Karpas-422 (cell line): ENCODE data around the gene CAPZA2. TPM values are rescaled to one million over a fixed set of nuclear protein-coding genes. Genes with fewer than 3 reads are reported as not detected.

Experiments
- DNase-seq: peaks from one replicate; pipeline ENCODE4 v3.0.0-alpha.2; 2015
- H2AFZ ChIP-seq: fragments of 200-600 bp; sonication (generic); 2 replicates; pipeline ENCODE4 v1.6.1; 2014; ENCODE audit warnings: antibody characterized with exemption, low read length, mixed read lengths
- H3K27ac ChIP-seq: fragments of 200-600 bp; sonication (generic); 2 replicates; pipeline ENCODE4 v1.5.1; 2014; ENCODE audit warnings: mild to moderate bottlenecking, low read length, moderate library complexity
- H3K27me3 ChIP-seq: fragments of 200-600 bp; sonication (generic); 2 replicates; pipeline ENCODE4 v1.6.1; 2014; ENCODE audit warnings: low read length, mixed read lengths
- H3K36me3 ChIP-seq: fragments of 200-600 bp; sonication (generic); 2 replicates; pipeline ENCODE4 v1.6.1; 2014; ENCODE audit warnings: low read length, mixed read lengths; ENCODE audit not compliant: insufficient read depth
- H3K4me1 ChIP-seq: fragments of 200-600 bp; sonication (generic); 2 replicates; pipeline ENCODE4 v1.6.1; 2014; ENCODE audit warnings: mild to moderate bottlenecking, low read length, mixed read lengths
- H3K4me2 ChIP-seq: fragments of 200-600 bp; sonication (generic); 2 replicates; pipeline ENCODE4 v1.6.1; 2014; ENCODE audit warnings: low read length, low read depth, mild to moderate bottlenecking; ENCODE audit not compliant: poor library complexity, severe bottlenecking
- H3K4me3 ChIP-seq: fragments of 200-600 bp; sonication (generic); 2 replicates; pipeline ENCODE4 v1.5.1; 2014; ENCODE audit warnings: mild to moderate bottlenecking, antibody characterized with exemption, low read length, mixed read lengths
- H3K79me2 ChIP-seq: fragments of 200-600 bp; sonication (generic); 2 replicates; pipeline ENCODE4 v1.6.1; 2014; ENCODE audit warnings: mild to moderate bottlenecking, low read length, mixed read lengths
- H3K9ac ChIP-seq: fragments of 200-600 bp; sonication (generic); 2 replicates; pipeline ENCODE4 v1.6.0; 2014; ENCODE audit warnings: low read length
- H3K9me2 ChIP-seq: fragments of 200-600 bp; sonication (generic), shearing (Covaris generic); replicated peaks from 2 replicates; pipeline ENCODE4 v1.6.0; 2014; ENCODE audit warnings: mild to moderate bottlenecking, low read length, moderate library complexity; ENCODE audit not compliant: insufficient read depth
- H3K9me3 ChIP-seq: fragments of 300-700, 200-600 bp; sonication (generic); 2 replicates; pipeline ENCODE4 v1.6.1; 2014; ENCODE audit warnings: low read length, mixed read lengths
- H4K20me1 ChIP-seq: fragments of 200-600 bp; sonication (generic); 2 replicates; pipeline ENCODE4 v1.6.1; 2014; ENCODE audit warnings: mild to moderate bottlenecking, antibody characterized with exemption, low read length, low read depth; ENCODE audit not compliant: insufficient read depth
- total RNA-seq: library from RNA; depleted of rRNA; stranded (reverse); fragments of >200 nt; shearing (Covaris generic); gene quantifications from 2 replicates; pipeline ENCODE4 v1.2.3, GENCODE V29; 2014; ENCODE audit warnings: low replicate concordance

The CAPZA2 gene
- total RNA-seq, 1 experiment from 2014 or later: 102 TPM

DNA sequence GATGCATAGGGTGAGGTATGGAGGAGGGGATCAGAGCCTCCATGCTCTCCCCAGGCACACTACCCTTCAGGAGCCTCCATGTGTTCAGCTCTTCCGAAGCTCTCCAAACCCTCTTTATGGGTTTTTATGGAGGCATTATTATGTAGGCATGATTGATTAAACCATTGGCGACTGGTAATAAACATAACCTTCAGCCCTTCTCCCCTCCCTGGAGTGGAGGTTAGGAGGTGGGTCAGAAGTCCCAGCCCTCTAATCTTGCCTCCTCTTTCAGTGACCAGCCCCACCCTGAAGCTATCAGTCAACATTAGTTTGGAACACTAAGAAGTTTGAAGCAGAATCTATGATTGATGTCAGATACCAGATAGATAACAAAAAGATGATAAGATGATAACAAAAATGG, 23.3 kb downstream of the CAPZA2 start:
- no peak overlapping the region for H3K9ac ChIP-seq
- H3K9me2 ChIP-seq: no peaks in the 10 kb centered on the region
- no peak overlapping the region for H3K4me3 ChIP-seq
- H3K9me3 ChIP-seq: peaks cover 10% of the 10 kb centered on the region
- no peak overlapping the region for H3K27ac ChIP-seq
- H3K36me3 ChIP-seq: peaks cover 42% of the 10 kb centered on the region
- H3K4me1 ChIP-seq: peaks cover 9% of the 10 kb centered on the region; the same call in 1 of the 2 replicates
- peaks cover 94% of the 10 kb centered on the region for H3K79me2 ChIP-seq
- H3K4me2 ChIP-seq: no peak overlapping the region
- H2AFZ ChIP-seq: no peak overlapping the region
- peaks cover 5% of the 10 kb centered on the region; the same call in 1 of the 2 replicates for H4K20me1 ChIP-seq
- no peak for DNase-seq
- H3K27me3 ChIP-seq: no peaks in the 10 kb centered on the region

DNA sequence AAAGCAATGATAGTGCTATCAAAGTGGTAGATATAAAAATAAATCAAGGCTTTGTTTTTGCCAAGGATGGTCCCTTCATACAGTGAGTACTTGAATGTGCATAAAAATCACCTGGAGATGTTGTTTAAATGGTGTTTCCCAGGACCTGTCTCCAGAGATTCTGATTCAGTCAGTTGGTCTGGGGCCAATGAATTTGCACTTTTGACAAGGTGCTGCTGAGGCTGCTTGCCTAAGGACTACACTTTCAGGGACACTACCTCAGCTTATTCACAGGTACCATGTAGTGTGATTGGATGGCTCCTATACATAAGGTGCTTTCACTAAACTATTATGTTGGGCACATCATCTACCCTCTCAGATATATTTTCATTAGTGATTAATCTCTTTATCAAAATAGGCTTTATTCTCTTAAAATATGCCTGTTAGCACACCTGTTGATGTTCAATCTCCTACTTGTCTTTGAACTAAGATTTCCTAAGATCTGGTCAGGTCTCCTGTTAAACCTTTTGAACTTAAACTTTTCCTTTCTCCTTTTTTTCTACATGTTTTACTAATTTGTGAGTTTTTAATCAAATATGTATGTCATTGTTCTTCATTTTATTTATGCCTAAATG, 24.3 kb downstream of the CAPZA2 start:
- H3K9ac ChIP-seq: no peak overlapping the region
- H4K20me1 ChIP-seq: peaks cover 5% of the 10 kb centered on the region; the same call in 1 of the 2 replicates
- H3K27me3 ChIP-seq: no peaks in the 10 kb centered on the region
- no peak for DNase-seq
- peaks cover 42% of the 10 kb centered on the region for H3K36me3 ChIP-seq
- peaks cover 10% of the 10 kb centered on the region for H3K9me3 ChIP-seq
- no peak overlapping the region for H2AFZ ChIP-seq
- H3K9me2 ChIP-seq: no peaks in the 10 kb centered on the region
- peaks cover 95% of the 10 kb centered on the region for H3K79me2 ChIP-seq
- no peak overlapping the region for H3K4me2 ChIP-seq
- no peak overlapping the region for H3K4me3 ChIP-seq
- H3K4me1 ChIP-seq: peaks cover 9% of the 10 kb centered on the region; the same call in 1 of the 2 replicates
- H3K27ac ChIP-seq: no peak overlapping the region

DNA sequence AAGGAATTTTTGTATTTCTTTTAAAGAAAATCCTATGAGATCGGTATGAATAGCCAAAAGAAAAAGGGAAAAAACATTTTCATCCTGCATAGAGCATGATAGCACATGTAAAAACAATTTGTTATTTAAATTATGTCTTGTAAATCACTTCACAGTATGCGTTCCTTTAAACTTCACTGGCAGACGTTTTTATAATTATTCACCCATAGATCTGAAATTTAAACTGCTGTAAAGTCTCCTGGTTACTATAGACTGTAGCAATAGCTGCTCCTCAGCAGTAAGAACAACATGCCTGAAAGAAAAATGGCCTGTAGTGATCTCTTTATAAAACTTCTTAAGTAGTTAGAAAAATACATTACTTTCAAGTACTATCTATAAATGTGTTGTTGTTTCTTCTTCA, 26.5 kb downstream of the CAPZA2 start:
- Histone ChIP-seq H3K36me3 (peaks cover 49% of the 10 kb centered on the region), H3K27me3 (no peaks in the 10 kb centered on the region), H3K4me1 (peaks cover 9% of the 10 kb centered on the region; the same call in 1 of the 2 replicates), H2AFZ (no peak overlapping the region), H3K79me2 (peaks cover 93% of the 10 kb centered on the region), H4K20me1 (peaks cover 5% of the 10 kb centered on the region; the same call in 1 of the 2 replicates), H3K27ac (no peak overlapping the region), H3K9me3 (peaks cover 4% of the 10 kb centered on the region), H3K4me2 (no peak overlapping the region), H3K4me3 (no peak overlapping the region), H3K9ac (no peak overlapping the region), H3K9me2 (no peaks in the 10 kb centered on the region)
- DNase-seq: no peak

DNA sequence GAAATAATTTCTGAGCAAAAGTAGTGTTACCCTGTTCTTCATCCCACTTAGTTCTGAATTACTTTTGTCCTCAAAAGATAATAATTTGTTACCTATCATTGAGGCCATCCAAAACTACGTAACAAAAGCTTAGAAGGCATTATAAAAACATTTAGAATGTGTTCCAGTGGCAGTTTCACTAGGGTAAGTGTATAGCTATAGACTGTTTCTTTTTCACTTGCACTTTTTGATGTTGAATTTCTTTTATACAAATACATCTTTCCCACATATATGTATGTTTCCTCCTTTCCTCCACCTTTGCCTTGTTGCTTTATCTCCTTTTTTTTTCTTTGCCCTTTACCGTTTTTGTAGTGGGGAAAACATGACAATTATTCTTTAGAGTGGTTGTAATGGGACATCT, 33.5 kb downstream of the CAPZA2 start:
- peaks cover 53% of the 10 kb centered on the region for H3K36me3 ChIP-seq
- H3K9me3 ChIP-seq: no peaks in the 10 kb centered on the region
- no peaks in the 10 kb centered on the region for H3K27me3 ChIP-seq
- no peak for DNase-seq
- no peaks in the 10 kb centered on the region for H3K4me1 ChIP-seq
- no peak overlapping the region for H3K4me2 ChIP-seq
- H4K20me1 ChIP-seq: no peaks in the 10 kb centered on the region
- peaks cover 83% of the 10 kb centered on the region for H3K79me2 ChIP-seq
- no peak overlapping the region for H3K4me3 ChIP-seq
- no peaks in the 10 kb centered on the region for H3K9me2 ChIP-seq
- no peak overlapping the region for H3K9ac ChIP-seq
- H3K27ac ChIP-seq: no peak overlapping the region
- H2AFZ ChIP-seq: no peak overlapping the region

DNA sequence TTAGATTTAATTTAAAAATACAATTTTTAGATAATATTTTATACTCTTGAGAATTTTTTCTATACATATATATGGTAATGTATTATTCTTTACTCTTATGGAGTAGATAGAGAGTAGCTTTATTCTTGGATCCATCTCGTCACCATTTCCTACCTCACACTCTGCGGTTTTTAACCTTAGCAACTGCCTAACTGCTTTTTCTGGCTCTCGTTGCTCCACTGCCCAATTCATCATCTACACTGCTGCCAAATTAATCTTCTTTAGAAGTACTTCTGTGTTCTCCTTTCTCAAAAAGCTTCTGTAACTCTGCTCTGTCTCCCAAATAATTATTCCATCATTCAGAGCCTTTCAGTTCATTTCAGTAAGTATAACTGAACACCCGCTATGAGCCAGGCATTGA, 35.3 kb downstream of the CAPZA2 start:
- no peaks in the 10 kb centered on the region for H4K20me1 ChIP-seq
- H3K36me3 ChIP-seq: peaks cover 54% of the 10 kb centered on the region
- H3K9me3 ChIP-seq: no peaks in the 10 kb centered on the region
- H3K4me3 ChIP-seq: no peak overlapping the region
- no peak overlapping the region for H2AFZ ChIP-seq
- H3K27ac ChIP-seq: no peak overlapping the region
- H3K9me2 ChIP-seq: no peaks in the 10 kb centered on the region
- H3K27me3 ChIP-seq: no peaks in the 10 kb centered on the region
- H3K79me2 ChIP-seq: peaks cover 80% of the 10 kb centered on the region
- H3K9ac ChIP-seq: no peak overlapping the region
- no peaks in the 10 kb centered on the region for H3K4me1 ChIP-seq
- H3K4me2 ChIP-seq: no peak overlapping the region
- no peak for DNase-seq

DNA sequence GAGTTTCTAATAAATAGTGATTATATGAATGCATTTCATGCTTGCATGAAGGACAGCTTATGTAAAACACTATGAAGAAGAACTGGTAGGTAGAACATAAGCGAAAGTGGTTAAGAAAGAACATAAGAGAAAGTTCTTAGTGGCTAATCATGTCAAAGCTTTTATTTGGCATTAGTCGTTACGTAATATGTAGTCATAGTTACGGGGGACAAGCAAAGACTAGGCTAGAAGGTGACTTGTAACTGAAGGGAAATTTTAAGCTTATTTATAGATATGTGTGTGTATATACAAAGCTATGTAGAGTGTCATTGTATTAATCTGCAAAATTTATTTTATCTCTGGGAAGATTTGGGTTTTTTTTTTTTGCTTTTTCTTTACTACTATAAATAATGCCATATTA, 36.9 kb downstream of the CAPZA2 start:
- Histone ChIP-seq H3K79me2 (peaks cover 79% of the 10 kb centered on the region), H3K9me3 (no peaks in the 10 kb centered on the region), H3K9me2 (no peaks in the 10 kb centered on the region), H3K27me3 (no peaks in the 10 kb centered on the region), H4K20me1 (no peaks in the 10 kb centered on the region), H3K4me1 (no peaks in the 10 kb centered on the region), H3K9ac (no peak overlapping the region), H2AFZ (no peak overlapping the region), H3K4me2 (no peak overlapping the region), H3K4me3 (no peak overlapping the region), H3K36me3 (peaks cover 55% of the 10 kb centered on the region), H3K27ac (no peak overlapping the region)
- no peak for DNase-seq

DNA sequence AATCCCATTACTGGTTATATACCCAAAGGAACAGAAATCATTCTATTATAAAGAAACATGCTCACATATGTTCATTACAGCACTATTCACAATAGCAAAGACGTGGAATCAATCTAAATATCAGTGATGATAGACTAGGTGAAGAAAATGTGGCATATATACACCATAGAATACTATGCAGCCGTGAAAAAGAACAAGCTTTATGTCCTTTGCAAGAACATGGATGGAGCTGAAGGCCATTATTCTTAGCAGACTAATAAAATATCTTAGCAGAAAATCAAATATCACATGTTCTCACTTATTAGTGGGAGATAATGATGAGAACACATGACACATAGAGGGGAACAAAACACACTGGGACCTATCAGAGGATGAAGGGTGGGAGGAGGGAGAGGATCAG, 38.8 kb downstream of the CAPZA2 start:
- no peaks in the 10 kb centered on the region for H4K20me1 ChIP-seq
- no peaks in the 10 kb centered on the region for H3K27me3 ChIP-seq
- no peaks in the 10 kb centered on the region for H3K4me1 ChIP-seq
- no peaks in the 10 kb centered on the region for H3K9me2 ChIP-seq
- no peak overlapping the region for H3K4me3 ChIP-seq
- no peaks in the 10 kb centered on the region for H3K9me3 ChIP-seq
- H3K27ac ChIP-seq: no peak overlapping the region
- H2AFZ ChIP-seq: no peak overlapping the region
- H3K79me2 ChIP-seq: peaks cover 76% of the 10 kb centered on the region
- H3K9ac ChIP-seq: no peak overlapping the region
- H3K4me2 ChIP-seq: no peak overlapping the region
- DNase-seq: no peak
- H3K36me3 ChIP-seq: peaks cover 60% of the 10 kb centered on the region

DNA sequence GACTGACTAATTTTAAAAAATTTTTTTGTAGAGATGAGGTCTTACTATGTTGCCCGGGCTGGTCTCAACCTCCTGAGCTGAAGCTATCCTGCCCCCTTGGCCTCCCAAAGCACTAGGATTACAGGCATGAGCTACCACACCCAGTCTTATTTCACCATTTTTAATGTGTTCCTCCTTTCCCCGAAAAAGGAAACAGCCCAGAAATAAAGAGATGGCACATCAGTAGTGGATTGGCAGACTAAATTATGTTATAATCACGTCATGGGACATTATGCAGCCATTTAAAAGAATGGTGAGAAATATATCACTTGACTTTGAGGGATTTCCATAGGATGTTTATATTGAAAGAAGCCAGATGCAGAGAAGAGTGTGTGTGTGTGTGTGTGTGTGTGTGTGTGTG, 40.5 kb downstream of the CAPZA2 start:
- Histone ChIP-seq H3K4me1 (no peaks in the 10 kb centered on the region), H3K9me2 (no peaks in the 10 kb centered on the region), H3K27ac (no peak overlapping the region), H3K27me3 (no peaks in the 10 kb centered on the region), H3K4me3 (no peak overlapping the region), H2AFZ (no peak overlapping the region), H3K36me3 (peaks cover 67% of the 10 kb centered on the region), H3K9ac (no peak overlapping the region), H3K9me3 (no peaks in the 10 kb centered on the region), H4K20me1 (no peaks in the 10 kb centered on the region), H3K4me2 (no peak overlapping the region), H3K79me2 (peaks cover 70% of the 10 kb centered on the region)
- DNase-seq: no peak
